HL-60/S4 treated with phorbol 12-myristate 13-acetate at 8.2 ng/mL for 4 days and 3 days (cell line): Measurements from ENCODE around the gene CATSPERD.

ENCODE experiments used
- in situ Hi-C: fragments of 300-500 bp; cut with MboI; formaldehyde crosslinking; loops from 2 replicates; pipeline ENCODE4 v1.15.0; 2022; ENCODE audit warnings: low sequenced_read_pairs

CATSPERD gene

GRCh38 chr19:5719961-5720790 is at the start of gene CATSPERD, which contains the start of gene LONP1:
Gene CATSPERD, plus strand, starts transcription at chr19:5720637. Its CDS starts 101 bp downstream, at chr19:5720738.
Gene LONP1, minus strand, starts transcription at chr19:5720146. Its CDS starts 14 bp downstream, at chr19:5720132.
- in situ Hi-C loops: no loop called here

- in situ Hi-C loops: no loop called here
These were observed 48.8 kb upstream of the CATSPERD start for GRCh38 chr19:5671600-5671999.

GRCh38 chr19:5672708-5673459 is 47.6 kb upstream of the CATSPERD start:
- in situ Hi-C loops: no loop called here

- in situ Hi-C loops: no loop called here
These were observed 46.7 kb upstream of the CATSPERD start for GRCh38 chr19:5673752-5674151.

GRCh38 chr19:5674714-5675113 is 45.7 kb upstream of the CATSPERD start:
- in situ Hi-C loops: no loop called here

GRCh38 chr19:5676105-5676771 is 44.2 kb upstream of the CATSPERD start:
- in situ Hi-C loops: no loop called here

GRCh38 chr19:5676772-5677105 is 43.7 kb upstream of the CATSPERD start:
- in situ Hi-C loops: no loop called here

- in situ Hi-C loops: no loop called here
These were observed 43.3 kb upstream of the CATSPERD start for GRCh38 chr19:5677136-5677535.

- in situ Hi-C loops: no loop called here
These were observed 42.9 kb upstream of the CATSPERD start for GRCh38 chr19:5677580-5677979.

GRCh38 chr19:5678071-5678718 is 42.2 kb upstream of the CATSPERD start:
- in situ Hi-C loops: no loop called here

GRCh38 chr19:5679289-5680083 is 41.0 kb upstream of the CATSPERD start:
- in situ Hi-C loops: no loop called here

GRCh38 chr19:5680084-5680436 is 40.4 kb upstream of the CATSPERD start:
- in situ Hi-C loops: no loop called here

GRCh38 chr19:5680437-5681368 is 39.7 kb upstream of the CATSPERD start, which contains the start of the genes HSD11B1L and MICOS13:
Gene HSD11B1L, plus strand, starts transcription at chr19:5681027. Its CDS starts 3,806 bp downstream, at chr19:5684833.
Gene MICOS13, minus strand, starts transcription at chr19:5680516. Its CDS starts 30 bp downstream, at chr19:5680486.
- in situ Hi-C loops: no loop called here

- in situ Hi-C loops: no loop called here
These were observed 38.9 kb upstream of the CATSPERD start for GRCh38 chr19:5681391-5682106.

- in situ Hi-C loops: no loop called here
These were observed 38.3 kb upstream of the CATSPERD start for GRCh38 chr19:5682107-5682482.

- in situ Hi-C loops: no loop called here
These were observed 37.1 kb upstream of the CATSPERD start for GRCh38 chr19:5683177-5683886.

GRCh38 chr19:5684694-5685430 is 35.6 kb upstream of the CATSPERD start:
- in situ Hi-C loops: no loop called here
